GM21526 (cell line): Measurements from ENCODE around the gene TCERG1L.
"Not testable (repeated sequence)": the region's sequence is repeated elsewhere in the genome, so short reads cannot be mapped to it uniquely, and the experiment has no call there.

Experiments used
- ATAC-seq: cut with Tn5 transposase; IDR thresholded peaks from one replicate; pipeline ENCODE4 v1.9.1; 2021; ENCODE audit warnings: moderate library complexity; ENCODE audit not compliant: unreplicated experiment, low FRiP score

The TCERG1L gene

DNA sequence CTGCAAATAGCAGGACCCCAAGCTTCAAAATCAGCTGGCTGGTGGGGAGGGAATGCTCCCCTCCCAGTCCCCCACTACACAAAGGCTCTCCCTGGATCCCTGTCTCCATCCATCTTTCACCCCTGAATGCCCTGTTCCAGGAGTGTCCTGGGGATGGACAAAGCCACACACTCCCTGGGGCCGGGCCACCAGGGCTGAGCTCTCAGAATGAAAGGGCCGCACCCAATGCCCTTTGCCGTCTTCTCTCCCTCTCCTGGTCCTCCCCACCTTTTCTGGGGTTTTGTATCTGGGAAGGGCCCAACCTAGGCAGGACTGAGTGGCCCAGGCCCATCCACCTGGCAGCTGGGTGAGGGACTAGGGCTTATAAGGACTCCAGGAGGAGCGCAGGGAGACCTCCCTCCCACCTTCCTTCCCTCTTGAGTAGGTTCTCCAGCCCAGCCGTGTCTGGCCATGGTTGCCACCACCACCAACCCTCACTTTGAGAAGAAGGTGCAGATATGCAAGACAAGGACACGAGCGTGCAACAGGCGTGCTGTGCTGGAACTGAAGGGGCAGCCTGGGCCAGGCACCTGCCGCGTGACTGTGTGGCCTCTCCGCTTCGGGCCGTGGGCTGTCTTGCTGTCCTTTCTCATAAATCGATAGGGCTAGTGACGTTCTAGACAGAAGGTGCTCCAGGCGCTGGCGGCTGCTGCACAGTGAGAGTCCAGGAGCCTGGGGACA is 157.1 kb downstream of the TCERG1L start:
- no peak for ATAC-seq

DNA sequence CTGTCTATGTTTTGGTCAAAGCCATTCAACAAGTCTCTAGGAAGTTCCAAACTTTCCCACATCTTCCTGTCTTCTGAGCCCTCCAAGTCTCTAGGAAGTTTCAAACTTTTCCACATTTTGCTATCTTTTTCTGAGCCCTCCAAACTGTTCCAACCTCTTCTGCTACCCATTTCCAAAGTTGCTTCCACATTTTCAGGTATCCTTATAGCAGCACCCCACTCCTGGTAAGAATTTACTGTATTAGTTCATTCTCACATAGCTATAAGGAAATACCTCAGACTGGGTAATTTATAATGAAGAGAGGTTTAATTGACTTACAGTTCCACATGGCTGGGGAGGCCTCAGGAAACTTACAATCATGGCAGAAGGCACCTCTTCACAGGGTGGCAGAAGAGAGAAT is 159.1 kb downstream of the TCERG1L start:
- not testable (repeated sequence) for ATAC-seq

DNA sequence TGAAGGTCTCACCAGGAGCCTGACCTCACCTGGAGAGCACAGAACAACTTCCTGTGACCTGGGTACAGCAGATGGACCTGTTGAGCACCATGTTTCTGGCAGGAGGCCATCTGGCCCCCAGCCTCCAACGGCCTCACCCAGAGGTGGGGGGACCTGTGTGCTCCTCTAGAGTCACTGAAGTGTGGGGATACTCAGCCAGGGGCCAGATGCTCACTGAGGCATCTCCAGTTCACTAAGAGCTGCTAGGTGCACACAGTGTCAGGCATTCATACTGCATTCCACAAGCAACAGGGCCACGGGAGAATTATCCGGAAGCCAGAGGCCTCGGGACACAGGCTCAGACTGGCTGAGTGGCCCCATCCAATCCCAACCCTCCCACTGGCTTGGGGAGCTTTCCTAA is 161.4 kb downstream of the TCERG1L start:
- ATAC-seq, result no peak

DNA sequence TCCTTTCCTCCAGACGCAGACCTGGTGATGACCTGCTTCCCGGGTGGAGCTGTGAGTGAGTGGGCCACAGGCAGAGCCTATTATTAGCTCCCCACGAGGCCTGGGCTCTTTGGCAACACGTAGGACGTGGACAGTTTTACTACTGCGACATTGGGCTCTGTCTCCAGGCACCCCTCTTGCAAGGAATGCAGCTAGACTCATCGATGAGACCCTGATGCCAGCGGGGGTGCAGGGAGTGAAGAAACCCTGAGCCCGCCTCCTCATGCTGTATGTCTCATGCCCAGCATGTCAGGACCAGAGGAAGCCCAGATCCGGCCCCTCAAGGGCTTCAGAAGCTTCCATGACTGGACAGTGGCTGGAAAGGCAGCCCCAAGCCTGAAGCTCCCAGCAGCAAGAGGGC is 161.9 kb downstream of the TCERG1L start:
- no peak for ATAC-seq

DNA sequence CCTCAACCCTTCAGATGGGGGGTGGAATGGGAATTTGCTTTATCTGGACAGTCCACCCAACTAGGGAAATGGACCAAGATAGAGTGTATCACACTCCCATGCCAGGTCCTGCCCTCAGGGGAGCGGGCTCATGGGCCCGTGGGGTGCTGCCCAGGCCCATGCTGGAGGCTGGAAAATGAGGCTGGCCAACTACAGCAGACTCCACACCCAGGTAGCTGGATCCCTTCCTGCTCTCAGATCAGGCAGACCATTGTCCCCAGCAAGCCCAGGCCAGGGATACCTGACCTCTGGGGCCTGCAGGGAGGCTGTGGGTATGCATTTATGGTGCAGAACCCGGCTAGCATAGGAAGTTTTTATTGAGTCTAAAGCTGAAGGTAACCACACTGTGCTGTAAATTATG is 162.4 kb downstream of the TCERG1L start:
- no peak for ATAC-seq

DNA sequence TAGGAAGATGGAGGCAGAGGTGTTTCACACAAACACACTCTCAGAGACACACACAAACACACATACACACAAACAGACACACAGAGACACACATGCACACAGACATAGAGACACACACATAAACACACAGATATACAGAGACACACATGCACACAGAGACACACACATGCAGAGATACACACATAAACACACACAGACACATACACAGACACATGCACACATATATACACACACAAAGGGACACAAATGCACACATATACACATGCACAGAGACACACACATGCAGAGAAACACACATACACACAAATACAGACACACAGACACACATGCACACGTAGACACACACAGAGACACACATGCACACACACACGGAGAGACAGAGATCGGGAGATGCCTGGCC is 163.3 kb downstream of the TCERG1L start:
- ATAC-seq, result no peak

DNA sequence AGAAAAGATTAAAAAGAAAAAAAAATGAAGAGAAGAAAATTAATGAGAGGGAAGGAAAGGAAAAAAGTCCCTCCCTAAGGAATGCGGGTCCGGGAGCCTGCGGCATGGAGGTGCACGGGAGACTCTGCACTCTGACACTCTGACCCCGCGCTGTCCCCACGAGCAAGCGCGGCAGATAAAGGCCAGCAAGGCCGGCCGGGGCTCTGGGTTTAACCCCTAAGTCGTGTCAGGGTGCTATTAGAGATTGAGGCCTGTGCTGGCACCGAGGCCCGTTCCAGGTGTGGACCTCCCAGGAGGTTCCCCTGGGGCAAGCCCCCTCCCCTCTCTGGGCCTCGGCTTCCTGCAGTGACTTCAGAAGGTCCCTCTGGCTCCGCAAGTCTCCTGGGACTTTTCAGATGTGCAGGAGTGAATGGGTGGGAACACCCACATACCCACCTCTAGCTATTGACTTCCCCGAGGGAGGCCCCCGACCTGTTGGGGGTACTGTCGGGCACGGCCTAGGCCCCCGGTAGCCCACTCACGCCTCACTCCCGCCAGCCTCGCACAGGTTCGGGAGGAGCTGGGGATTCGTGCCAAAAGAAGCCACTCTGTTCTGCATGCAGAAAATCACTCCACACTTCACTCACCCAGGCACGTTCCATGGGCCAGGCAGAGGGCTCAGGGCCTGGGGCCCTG is 164.1 kb downstream of the TCERG1L start:
- ATAC-seq, result no peak

DNA sequence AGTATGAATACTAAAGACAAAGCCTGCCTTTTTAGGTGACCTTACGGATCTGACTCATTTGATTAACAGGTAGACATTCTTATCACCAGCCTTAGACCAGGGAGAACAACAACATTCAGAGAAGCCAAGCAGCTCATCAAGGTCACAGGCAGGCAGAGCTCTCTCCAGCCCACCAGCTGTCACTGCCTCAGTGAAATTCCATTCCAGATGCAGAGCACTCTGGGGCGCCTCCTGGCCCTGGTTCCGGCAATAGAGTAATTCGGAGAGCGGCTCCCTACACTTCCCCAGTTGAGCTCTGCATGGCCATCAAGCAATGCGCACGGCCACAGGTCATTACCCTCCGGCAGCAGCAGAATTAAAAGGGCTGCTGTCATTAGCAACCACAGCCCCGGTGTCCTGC is 164.7 kb downstream of the TCERG1L start:
- ATAC-seq, result no peak

DNA sequence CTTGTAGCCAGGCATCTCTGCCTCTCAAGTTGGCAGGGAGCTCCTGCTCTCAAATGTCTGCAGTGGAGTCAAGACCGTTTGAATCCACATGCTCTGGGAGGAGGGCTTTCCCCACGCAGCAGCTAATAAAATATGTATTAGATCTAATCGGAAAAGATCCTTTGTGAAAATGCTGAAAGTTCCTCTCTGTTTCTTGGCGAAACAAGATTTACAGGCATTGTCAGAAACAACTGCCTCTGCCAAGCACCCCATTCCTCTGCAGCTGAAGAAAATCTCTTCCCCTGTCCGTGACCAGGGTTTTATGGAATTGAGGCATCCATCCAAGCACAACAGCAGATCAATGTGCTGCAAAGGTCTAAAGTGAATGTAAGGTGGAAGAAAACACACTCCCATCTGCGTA is 165.8 kb downstream of the TCERG1L start:
- no peak for ATAC-seq

DNA sequence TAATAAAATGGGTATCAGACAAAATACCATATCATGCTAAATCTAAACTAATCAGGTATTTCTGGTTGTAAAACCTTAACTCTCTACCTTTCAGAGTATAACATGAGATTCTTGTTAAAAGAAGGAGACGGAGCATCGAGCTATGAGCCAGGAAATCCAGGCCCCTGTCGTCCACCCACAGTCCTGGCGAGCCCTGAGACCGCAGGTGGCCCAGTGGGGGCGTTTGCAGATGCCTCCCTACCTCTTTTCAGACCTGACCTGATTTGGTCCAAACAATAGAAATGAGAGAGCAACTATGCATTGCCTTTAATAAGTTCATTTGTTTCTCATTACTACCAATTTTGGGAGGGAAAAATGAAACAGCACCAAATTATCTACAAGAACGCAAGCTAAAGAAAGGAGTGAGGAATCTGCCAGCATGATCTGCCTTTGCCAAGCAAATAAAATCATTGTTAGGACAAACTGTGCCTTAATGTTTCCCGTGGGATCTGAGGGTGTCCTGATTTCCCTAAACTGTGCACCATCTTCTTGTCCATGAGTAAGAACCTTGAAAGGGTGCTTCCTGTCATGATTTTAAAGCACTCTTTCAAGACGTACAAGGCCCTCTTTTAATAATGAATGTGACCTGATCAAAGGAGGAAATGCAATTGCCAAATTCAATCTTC is 166.7 kb downstream of the TCERG1L start:
- no peak for ATAC-seq

DNA sequence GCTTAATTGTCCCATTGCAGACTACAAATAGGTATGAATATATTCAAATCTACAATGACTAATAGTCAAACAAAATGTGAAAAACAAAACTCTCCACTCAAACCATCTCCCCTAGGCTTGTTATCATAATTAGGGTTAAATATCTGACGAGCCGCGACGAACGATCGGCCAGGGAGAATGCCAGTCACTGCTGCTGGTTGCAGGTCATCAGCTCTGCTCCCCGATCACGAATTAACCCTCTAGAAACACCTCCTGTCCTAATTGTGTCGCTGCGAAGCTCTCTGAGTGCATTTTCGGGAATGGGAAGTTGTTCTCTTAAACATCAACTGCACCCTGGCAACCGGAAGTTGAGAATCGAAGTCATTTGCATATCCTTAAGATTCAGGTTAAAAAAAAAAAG is 167.3 kb downstream of the TCERG1L start:
- no peak for ATAC-seq

DNA sequence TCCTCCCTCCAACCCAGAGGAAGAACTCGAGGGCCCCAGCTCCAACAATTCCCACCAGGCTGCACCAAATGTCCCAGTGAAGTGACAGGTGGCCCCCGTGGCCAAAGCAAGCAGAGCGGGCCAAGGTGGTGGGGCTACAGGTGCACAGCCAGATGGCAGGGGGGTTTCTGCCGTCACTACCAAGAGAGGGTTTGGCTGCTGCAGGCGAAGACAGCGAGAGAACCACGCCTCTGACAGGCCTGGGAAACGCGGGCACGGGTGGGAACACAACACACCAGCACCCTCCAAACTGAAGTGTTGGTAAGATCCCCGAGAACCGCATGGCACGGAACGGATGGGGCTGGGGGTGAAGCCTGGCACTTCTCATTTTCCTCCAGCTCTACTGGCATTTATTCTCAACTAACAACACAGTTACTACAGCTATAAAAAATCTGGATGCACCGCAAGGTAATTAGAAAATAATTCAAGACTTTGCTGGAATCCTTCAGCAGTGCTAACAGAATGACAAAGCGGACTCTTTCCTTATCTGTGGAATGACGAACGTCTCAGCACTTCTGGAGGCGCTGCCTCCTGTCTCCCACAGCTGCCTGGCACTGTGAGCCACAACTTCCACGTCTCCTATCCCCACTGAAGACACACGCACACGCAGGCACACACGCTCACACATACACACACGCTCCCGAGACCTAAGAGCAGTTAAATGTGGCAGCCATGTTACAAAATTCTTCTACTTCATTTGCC is 167.9 kb downstream of the TCERG1L start:
- ATAC-seq, result no peak

DNA sequence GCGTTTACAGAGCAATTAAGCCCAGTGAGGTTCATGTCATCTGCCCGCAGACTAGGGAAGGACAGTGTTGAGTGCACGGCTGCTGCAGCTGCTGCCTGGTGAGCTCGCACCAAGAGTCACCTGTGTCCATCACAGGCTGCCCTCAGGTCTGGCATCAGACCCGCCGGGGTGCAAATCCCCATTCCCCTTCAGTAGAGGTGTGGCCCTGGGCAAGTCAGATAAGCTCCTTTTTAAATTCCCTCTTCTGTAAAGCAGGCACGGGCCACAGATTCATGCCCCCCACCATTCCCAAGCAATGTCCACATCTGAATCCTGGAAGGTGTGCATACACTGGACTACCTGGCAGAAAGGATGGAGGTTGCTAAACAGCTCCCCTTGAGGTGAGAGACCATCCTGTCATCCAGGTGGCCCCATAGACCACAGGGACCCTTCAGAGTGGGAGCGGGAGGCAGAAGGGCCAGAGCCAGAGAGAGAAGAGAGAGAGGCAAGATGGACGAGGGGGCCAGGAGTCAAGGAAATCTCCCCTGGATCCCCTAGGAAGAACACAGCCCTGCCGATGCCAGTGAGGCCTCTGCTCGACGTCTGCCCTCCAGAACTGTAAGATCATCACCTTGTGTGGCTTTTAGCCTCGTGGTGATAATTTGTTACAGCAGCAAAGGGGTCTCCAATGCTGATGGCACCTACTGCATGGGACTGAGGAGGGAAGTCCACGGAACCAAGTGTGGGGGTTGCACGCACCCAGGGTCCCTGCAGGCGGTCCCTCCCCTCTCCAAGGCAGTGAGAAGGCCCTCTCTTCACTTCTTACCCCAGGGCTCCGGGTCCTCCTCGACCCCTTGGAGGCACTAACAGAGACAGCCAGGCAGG is 168.8 kb downstream of the TCERG1L start:
- no peak for ATAC-seq

DNA sequence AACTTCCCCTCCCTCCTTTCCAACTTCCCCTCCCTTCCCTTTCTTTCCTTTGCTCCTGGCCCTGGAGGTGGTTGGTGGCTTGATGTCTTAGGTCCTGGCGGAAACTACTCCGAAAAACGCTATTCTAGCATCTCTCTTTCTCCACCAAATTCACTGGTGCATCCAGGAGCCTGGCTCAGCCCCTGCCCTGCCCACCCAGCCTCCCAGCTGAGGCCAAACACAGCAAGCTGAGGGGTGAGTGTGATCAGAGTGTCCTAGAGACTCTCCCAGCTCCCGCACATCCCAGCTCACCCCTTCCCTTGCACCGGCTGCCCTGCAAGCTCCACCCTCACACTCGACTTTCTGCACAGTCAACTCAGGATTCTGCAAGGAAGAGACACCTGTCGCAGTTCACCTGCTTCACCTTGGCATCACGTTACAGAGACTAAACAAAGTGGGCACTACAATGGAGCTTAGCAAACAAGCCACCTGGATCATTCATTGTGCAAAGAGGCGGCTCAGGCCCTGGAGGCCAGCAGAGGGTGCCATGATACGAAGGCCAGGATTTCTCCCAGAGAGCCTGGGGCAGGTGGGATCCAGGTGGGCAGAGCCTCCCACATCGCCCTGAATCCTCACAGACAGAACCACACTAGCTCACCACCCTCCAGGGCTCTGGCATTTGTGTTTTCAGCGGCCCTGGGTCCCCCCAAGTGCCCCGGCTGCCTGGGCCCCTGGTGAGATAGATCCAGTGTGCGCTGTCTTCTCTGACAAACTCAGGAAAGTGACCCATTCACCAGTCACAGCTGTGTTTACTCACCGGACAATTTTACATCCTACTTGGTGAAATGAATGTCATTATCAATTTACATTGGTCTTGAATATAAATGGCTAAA is 169.6 kb downstream of the TCERG1L start:
- ATAC-seq, result no peak

DNA sequence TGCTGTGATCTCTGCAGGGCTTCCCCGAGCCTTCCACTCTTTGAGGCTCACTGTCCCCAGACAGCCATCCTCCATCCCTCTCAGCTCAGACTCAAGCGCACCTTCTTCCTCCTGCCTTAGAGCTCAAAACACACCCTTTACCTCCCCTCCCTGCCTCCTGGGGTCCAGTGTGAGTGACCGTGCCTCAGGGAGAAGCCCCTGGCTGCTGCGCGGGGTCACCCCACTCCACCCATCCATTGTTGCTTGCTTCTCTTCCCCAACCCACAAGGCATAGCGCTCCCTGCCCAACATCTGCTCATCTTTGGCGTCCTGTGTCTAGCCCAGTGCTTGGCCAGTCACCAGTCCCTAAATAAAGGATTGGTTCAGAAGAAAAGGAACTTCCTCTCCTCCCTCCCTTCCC is 170.3 kb downstream of the TCERG1L start:
- ATAC-seq, result no peak

DNA sequence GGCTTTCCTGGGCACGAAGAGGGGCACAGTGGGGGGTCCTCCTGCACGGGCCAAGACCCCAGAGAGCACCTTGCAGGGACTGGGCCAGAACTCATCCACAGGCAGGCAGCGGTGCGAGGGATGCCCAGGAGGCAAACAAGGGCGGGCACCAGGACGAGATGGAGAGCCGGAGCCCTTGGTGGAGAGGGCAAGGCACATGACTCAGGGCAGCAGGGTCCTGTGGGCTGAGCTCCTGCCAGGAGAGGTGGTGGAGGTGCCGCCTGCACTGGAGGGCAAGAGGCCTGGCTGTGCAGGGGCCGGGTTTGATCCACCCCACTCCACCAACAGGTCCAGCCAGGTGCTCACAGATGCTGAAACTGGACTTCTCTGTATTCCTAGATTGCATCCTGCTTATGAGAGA is 170.9 kb downstream of the TCERG1L start:
- ATAC-seq, result no peak

DNA sequence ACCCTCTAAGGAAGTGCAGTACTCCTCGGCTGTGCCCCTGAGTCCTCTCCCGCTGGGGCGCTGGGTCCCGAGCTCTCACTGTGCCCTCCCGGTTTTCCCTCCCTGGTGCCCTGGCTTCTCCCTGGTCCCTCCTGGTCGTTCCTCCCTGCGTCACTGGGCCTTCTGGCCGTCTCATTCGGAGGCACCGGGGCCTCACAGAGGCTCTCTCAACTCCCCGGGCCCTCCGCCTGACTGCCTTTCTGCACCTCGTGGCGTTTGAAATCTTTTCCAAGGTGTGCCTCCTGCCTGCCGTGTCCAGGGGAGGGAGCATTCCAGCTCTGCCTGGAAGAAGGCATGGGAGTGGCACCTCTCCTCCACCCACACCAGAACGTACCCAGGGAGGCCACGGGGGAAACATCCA is 174.3 kb downstream of the TCERG1L start:
- no peak for ATAC-seq

DNA sequence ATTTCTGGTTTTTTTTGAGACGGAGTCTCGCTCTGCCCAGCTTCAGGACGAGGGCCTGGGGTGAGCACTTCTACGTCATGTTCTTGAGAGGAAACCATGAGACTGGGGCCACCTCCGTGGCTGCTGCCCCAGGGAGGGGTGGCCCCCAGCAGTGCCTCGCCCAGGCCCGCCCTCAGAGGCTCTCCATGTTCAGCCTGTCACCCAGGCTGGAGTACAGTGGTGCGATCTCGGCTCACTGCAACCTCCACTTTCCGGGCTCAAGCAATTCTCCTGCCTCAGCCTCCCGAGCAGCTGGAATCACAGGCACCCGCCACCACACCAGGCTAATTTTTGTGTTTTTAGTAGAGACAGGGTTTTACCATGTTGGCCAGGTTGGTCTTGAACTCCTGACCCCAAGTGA is 175.2 kb downstream of the TCERG1L start:
- ATAC-seq, result not testable (repeated sequence)

DNA sequence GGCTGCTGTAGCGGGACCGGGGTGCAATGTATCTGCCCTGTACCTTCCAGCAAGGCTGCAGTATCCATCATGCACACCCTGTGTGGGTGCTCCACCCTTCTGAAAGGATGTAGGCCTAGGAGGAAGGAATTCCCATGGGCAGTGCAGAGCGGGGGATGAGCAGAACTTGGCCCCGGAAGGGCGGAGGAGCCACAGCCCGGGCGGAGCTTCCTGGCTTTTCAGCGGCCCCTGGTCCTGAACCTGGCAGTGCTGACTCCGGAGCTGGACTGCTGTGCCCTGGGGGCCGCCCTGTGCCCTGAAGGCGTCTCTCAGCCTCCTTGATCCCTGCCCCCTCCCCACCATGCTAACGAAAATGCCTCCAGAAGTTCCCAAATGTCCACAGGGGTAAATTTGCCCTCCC is 175.8 kb downstream of the TCERG1L start:
- no peak for ATAC-seq
